Body of pancreas (tissue), 4 donors: ENCODE data around the gene SSC5D. TPM values are rescaled to one million over a fixed set of nuclear protein-coding genes. Genes with fewer than 3 reads are reported as not detected.
"Not testable (repeated sequence)": the region's sequence is repeated elsewhere in the genome, so short reads cannot be mapped to it uniquely, and the experiment has no call there.

Experiments used
- ATAC-seq: fragments of 150-250 bp; one replicate; pipeline ENCODE4 v1.9.1; 2016
- DNase-seq, 4 donors: peaks; one replicate each; pipeline ENCODE4 v3.0.0-alpha.2; 2019
- H3K27ac ChIP-seq, 4 donors: fragments of 200-600 bp; sonication (generic); 1 replicate in 3 of 4; 2 replicates in 1 of 4; pipeline versions ENCODE4 v1.5.1 to v1.6.1; 2016 to 2019; ENCODE audit warnings: mild to moderate bottlenecking in 1 of 4, mixed read lengths in 1 of 4, moderate library complexity in 1 of 4
- H3K27me3 ChIP-seq, 2 donors: fragments of 200-600 bp; sonication (generic); one replicate each; pipeline ENCODE4 v1.6.0; 2016; ENCODE audit warnings: mild to moderate bottlenecking in 1 of 2
- H3K36me3 ChIP-seq, 2 donors: fragments of 200-600 bp; sonication (generic); replicated peaks in 1 of 2; 2 replicates each; pipeline ENCODE4 v1.5.1; 2016; ENCODE audit warnings: low read depth in 2 of 2; ENCODE audit not compliant: insufficient read depth in 1 of 2
- H3K4me1 ChIP-seq: fragments of 200-600 bp; sonication (generic); one replicate; pipeline ENCODE4 v1.6.0; 2016
- H3K4me3 ChIP-seq, 2 donors: fragments of 200-600 bp; sonication (generic); 1 replicate in 1 of 2; 2 replicates in 1 of 2; pipeline ENCODE4 v1.5.1; 2016 to 2019
- H3K9me3 ChIP-seq, 3 donors: fragments of 200-600 bp; sonication (generic); 1 replicate in 2 of 3; 2 replicates in 1 of 3; pipeline ENCODE4 v1.5.1; 2016
- CTCF ChIP-seq, 7 experiments: fragments of 450-650 bp in 4 of 7; fragments of 200-600 bp in 3 of 7; sonication (generic) in 3 of 7; IDR thresholded peaks; one replicate each; pipeline ENCODE4 v1.5.1; 2016 to 2019; ENCODE audit warnings: antibody characterized with exemption in 7 of 7
- POLR2A ChIP-seq, 3 donors: fragments of 450-650 bp; IDR thresholded peaks; one replicate each; pipeline ENCODE4 v1.6.1; 2016; ENCODE audit warnings: antibody characterized with exemption in 3 of 3, mild to moderate bottlenecking in 2 of 3
- WGBS, 2 donors: methylation state at CpG; one replicate each; pipeline ENCODE4 v1.1.5; 2017; 5-methylcytosine and 5-hydroxymethylcytosine counted together
- intact Hi-C: fragments of 100-400 bp; cut with DNase I; formaldehyde crosslinking; loops from one replicate; pipeline ENCODE4 v1.15.1; 2023
- total RNA-seq, 2 donors: library from RNA; depleted of rRNA; stranded (reverse); fragments of >200 nt; gene quantifications; one replicate each; pipeline ENCODE4 v1.1.0, GENCODE V29; 2016

The SSC5D gene
- total RNA-seq, 2 donors from 2014 or later: 2.6 to 3.3 TPM

GRCh38 chr19:55494172-55494761 lies 6.0 kb downstream of the SSC5D start:
- WGBS, 2 donors: 33 to 43% methylated on average over 16 to 22 of the region's 22 CpGs
- ATAC-seq (peak; percentile 54), DNase-seq (no peak)
- TF ChIP-seq CTCF (IDR thresholded peaks at IDR 0.05) (no peak), POLR2A (IDR thresholded peaks at IDR 0.05) (no peak)
- Histone ChIP-seq H3K27me3 (no peaks in the 10 kb centered on the region), H3K36me3 (no peaks in the 10 kb centered on the region), H3K4me3 (no peak overlapping the region), H3K9me3 (no peaks in the 10 kb centered on the region), H3K4me1 (no peaks in the 10 kb centered on the region), H3K27ac (peak overlapping the region in 1 of 4 donors; percentile 25)
- intact Hi-C loops: no loop called here

- no peaks in the 10 kb centered on the region for H3K36me3 ChIP-seq
- TF ChIP-seq POLR2A (IDR thresholded peaks at IDR 0.05) (no peak), CTCF (IDR thresholded peaks at IDR 0.05) (no peak)
- WGBS, 2 donors: 63 to 78% methylated on average over 9 to 11 of the region's 11 CpGs
- no peak for ATAC-seq
- H3K4me3 ChIP-seq: no peak overlapping the region
- no peak overlapping the region for H3K27ac ChIP-seq
- H3K27me3 ChIP-seq: no peaks in the 10 kb centered on the region
- H3K4me1 ChIP-seq: no peaks in the 10 kb centered on the region
- no peak for DNase-seq
- no peaks in the 10 kb centered on the region for H3K9me3 ChIP-seq
- intact Hi-C loops: no loop called here
Measured at GRCh38 chr19:55495646-55496349, 7.6 kb downstream of the SSC5D start.

DNA sequence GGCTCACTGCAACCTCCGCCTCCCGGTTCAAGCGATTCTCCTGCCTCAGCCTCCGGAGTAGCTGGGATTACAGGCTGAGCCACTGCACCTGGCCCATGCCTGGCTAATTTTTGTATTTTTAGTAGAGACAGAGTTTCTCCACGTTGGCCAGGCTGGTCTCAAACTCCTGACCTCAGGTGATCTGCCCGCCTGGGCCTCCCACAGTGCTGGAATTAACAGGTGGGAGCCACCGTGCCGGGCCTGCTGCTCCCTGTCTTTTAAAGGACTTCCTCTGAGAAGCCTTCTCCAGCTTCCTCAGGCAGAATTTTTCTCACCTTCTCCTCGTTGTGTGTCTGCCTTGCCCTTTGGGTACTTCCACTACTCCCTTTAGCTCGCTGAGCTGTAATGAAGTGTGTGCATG lies 8.6 kb downstream of the SSC5D start:
- ATAC-seq, H3K4me3 ChIP-seq, H3K4me1 ChIP-seq, DNase-seq, intact Hi-C loops, H3K27me3 ChIP-seq, H3K9me3 ChIP-seq, H3K27ac ChIP-seq, H3K36me3 ChIP-seq: not testable (repeated sequence)
- 78 to 83% methylated on average over 9 to 10 of the region's 10 CpGs for WGBS, 2 donors

- DNase-seq (no peak), ATAC-seq (no peak)
- TF ChIP-seq POLR2A (IDR thresholded peaks at IDR 0.05): no peak
- TF ChIP-seq CTCF (IDR thresholded peaks at IDR 0.05): no peak
- Histone ChIP-seq H3K27me3 (no peaks in the 10 kb centered on the region), H3K27ac (no peak overlapping the region), H3K4me1 (no peaks in the 10 kb centered on the region), H3K9me3 (no peaks in the 10 kb centered on the region), H3K36me3 (no peaks in the 10 kb centered on the region), H3K4me3 (no peak overlapping the region)
- WGBS, 2 donors: 73 to 77% methylated on average over 9 to 13 of the region's 13 CpGs
- intact Hi-C loops: no loop called here
Measured at GRCh38 chr19:55497763-55498162, 9.5 kb downstream of the SSC5D start.

GRCh38 chr19:55498246-55498840 lies 10.1 kb downstream of the SSC5D start:
- H3K36me3 ChIP-seq: no peaks in the 10 kb centered on the region
- DNase-seq: no peak
- TF ChIP-seq POLR2A (IDR thresholded peaks at IDR 0.05) (no peak), CTCF (IDR thresholded peaks at IDR 0.05) (no peak)
- WGBS, 2 donors: 26 to 32% methylated on average over 2 of the region's 2 CpGs
- H3K27ac ChIP-seq: no peak overlapping the region
- ATAC-seq: no peak
- H3K9me3 ChIP-seq: no peaks in the 10 kb centered on the region
- H3K4me1 ChIP-seq: peaks cover 2% of the 10 kb centered on the region
- H3K4me3 ChIP-seq: no peak overlapping the region
- no peaks in the 10 kb centered on the region for H3K27me3 ChIP-seq
- intact Hi-C loops: no loop called here
